Activated CD4-positive, alpha-beta T cell treated with anti-CD3 and anti-CD28 coated beads, Interleukin-2, amount 50 U/mL, for 4 hours (primary cell): Measurements from ENCODE around the gene CAP2.

Experiments used
- DNase-seq, 2 experiments: peaks; one replicate each; pipeline ENCODE4 v3.0.0-alpha.2; 2020

CAP2 gene

DNA sequence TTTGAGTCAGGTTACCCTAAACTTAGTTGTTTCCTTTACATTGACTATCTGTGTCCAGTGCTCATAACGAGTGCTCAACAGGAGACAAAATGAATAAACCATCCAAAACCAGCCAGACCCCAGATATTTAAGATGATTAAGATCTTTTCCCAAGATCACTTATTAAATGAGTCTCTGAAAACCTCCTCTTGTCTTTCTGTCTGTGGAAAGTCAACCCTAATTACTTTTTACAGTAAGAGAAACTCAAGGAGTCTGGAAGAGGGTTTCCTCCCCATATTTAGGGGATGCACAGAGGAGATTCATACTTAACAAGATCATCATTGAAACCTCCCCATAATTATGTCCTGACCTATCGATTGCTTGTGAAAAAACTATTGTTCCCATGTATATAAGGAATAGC is 84.0 kb downstream of the CAP2 start:
- no peak for DNase-seq

DNA sequence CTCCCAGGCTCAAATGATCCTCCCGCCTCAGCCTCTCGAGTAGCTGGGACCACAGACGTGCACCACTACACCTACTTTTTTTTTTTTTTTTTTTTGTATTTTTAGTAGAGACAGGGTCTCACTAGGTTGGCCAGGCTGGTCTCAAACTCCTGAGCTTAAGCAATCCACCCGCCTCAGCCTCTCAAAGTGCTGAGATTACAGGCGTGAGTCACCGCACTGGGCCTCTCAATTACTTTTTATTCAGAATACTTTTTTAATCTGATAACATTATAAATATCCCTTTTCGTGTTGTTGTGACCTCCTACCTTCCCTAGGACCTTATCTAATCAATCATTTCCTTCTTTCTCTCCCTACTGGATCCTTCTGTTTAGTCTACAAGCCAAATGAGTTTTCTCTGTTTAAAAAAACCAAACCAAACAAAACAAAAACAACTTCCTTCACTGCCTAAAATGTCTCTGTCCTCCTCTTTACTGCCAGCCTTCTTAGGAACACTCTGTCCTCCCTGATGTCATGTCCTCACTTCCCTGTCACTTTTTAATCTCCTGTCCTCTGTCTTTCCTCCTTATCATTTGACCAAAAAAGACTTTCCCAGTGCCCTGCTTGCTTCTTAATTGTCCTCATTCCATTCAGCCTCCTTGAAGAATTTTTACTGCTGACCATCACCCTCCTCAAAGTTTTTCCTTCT is 85.0 kb downstream of the CAP2 start:
- DNase-seq: no peak

DNA sequence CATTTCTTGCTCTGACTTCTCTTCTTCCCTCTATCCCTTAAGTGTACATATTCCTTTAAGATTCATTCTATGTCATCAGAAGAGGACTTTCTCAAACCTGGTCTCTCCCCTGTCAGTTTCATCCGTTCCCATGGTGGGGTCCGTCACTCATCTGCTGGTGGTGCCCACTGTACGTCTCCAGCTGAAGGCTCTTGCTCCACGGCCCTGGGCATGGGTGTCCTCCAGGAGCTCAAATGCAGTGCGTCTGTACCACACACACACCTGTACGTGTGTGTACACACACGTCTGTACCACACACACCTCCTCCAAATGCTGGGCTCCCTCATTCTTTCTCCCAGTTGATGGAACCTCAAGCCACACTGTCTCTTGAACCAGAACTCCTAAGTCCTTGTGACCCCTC is 85.6 kb downstream of the CAP2 start:
- DNase-seq: no peak

DNA sequence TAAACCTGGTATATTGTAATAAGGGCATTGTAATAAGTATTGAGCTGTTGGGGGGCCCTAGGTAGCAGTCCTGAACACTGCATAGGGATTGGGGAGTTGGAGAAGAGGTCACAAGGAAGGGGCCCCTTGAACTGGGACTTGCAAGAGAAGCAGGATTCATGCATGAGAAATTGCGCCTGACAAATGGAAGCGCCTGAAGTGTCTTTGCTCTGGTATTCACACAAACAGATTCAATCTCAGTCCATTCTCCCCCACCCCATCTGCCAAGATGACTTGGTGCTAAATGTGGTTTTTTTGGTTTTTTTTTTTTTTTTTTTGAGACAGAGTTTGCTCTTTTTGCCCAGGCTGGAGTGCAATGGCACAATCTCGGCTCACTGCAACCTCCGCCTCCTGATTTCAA is 87.1 kb downstream of the CAP2 start:
- no peak for DNase-seq

DNA sequence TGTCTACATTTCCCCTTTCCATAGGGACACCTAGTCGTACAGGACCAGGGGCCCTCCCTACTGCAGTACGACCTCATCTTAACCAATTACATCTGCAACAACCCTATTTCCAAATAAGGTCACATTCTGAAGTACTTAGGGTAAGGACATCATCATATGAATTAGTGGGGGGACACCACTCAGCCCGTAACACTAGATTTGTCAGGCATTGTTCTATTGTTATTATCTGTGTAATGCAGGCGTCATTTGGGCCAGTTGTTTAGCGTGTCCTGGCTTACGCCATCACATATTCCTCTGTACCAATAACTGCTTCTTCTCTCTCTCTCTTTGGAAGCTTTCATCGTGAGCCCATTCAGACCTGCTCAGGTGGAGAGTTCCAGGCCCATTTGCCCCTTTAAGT is 89.3 kb downstream of the CAP2 start:
- DNase-seq: no peak

GRCh38 chr6:17483391-17484016 is 90.1 kb downstream of the CAP2 start:
- no peak for DNase-seq

DNA sequence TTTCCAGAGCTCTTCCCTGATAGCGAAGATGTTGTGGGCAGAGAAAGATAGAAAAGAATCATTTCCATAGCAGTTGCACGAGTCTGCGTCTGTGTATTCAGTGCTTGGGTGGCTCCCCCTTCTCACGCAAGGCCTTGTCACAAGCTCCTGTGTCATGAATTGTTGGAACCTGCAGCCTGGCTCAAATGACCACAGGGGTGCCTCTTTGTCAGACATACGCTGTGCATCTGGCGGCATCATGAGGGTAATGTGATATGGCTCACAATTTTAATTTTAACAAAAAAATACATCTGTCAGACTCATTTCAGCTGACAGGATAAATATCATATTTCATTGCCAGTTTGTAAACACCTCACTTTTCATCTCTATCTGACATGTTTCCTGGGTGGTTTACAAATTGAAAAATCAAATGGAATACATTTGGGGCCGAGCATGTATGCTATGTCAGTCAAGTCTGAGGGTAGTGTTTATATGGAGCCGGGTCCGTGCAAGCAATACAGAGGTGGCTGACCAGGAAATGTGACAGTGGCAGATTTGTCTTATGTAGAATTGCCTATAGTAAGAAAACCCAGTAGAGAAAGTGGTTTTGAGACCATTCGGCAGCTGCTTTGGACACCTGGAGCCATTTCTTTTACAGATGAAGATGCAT is 90.9 kb downstream of the CAP2 start:
- no peak for DNase-seq

DNA sequence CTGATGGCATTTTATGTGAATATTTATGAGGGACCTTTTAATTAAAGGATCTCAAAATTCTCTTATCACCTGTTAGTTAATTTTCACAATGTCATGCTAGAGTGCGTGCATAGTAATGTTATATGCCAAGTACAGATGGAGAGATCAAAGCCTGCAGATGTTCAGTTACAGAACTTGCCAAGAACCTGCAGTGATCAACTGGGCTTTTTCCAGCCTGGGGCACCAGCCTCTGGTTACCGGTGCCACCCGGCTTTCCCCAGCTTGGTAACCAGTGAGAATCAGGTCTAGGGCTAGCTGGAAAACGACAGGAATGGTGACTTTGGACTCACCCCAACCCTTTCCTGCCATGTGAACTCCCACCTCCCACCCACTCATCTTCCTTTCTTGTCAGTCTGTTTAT is 91.8 kb downstream of the CAP2 start:
- no peak for DNase-seq

GRCh38 chr6:17485946-17486345 is 92.6 kb downstream of the CAP2 start:
- DNase-seq: no peak

GRCh38 chr6:17486680-17487079 is 93.3 kb downstream of the CAP2 start:
- no peak for DNase-seq

- DNase-seq: no peak
Measured at GRCh38 chr6:17490724-17491123, 97.3 kb downstream of the CAP2 start.

DNA sequence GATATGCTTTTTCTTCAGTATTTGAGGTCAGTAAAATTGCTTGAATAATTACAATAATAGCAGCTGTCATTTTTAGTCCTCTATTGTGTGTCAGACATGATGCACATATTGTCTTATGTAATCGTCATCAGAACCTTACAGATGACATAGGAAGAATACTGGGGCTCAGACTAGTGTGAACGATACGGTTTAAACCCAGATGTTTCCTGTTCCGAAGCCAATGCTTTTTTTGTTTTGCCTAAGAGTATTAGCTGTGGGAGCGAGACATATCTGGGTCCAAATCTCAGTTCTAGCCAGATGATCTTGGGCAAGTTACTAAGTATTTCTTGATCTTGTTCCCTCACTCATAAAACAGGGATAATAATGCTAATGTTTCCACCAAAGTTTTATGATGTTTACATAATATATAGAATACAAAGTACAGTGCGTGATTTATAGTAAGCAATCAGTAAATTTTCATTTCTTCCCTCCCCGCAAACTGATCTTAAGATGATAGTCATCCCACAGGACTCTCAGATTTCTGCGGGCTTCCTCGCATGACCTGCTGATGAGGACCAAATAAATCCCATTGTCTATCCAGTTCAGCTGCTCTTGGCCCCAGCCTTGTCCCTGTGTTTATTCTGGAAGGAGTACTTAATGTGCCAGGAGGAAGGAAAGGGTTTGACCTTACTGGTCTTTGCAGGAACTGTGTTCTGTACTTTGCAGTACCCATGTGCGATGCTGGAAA is 98.2 kb downstream of the CAP2 start:
- no peak for DNase-seq

- DNase-seq: no peak
Measured at GRCh38 chr6:17492350-17492749, 99.0 kb downstream of the CAP2 start.

DNA sequence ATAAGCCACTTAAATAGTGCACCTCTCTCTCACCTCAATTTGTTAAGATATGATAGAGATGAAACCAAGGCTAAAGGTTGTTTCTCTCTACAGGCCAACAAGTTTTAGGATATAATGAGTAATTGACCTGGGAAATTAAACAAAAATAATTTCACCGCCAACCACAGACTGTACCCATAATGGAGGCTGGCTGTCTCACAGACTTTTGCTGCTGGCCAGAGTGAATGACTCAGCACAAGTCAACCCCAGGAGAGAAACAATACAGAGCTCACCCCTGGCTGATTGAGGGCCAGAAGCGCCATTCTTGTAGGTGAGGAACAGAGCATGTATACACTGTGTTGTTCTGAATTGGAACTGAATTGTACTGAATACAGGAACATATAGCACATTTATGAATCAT is 99.9 kb downstream of the CAP2 start:
- no peak for DNase-seq

GRCh38 chr6:17494177-17494576 is 100.8 kb downstream of the CAP2 start:
- no peak for DNase-seq

GRCh38 chr6:17494919-17495318 is 101.5 kb downstream of the CAP2 start:
- no peak for DNase-seq

GRCh38 chr6:17497535-17498095 is 104.2 kb downstream of the CAP2 start:
- no peak for DNase-seq

DNA sequence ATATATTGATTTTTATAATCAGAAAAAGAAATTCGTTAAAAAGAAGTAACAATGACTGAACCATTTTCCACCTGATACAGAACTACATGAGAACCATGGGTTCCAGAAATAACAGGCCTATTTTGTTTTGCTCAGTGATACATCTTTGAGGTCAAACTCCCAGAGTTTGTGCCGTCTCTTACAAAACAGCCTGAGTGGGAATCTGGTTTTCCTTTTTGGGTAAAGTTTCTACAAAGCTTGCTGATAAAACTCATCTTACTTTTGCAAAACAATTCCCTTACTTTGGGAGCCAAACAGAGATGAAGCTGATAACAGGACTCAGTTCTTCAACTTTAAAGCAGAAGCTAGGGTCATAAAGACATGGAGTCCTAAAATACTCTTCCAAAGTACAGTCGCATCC is 108.0 kb downstream of the CAP2 start:
- DNase-seq: no peak

GRCh38 chr6:17501982-17502704 is 108.7 kb downstream of the CAP2 start:
- no peak for DNase-seq

DNA sequence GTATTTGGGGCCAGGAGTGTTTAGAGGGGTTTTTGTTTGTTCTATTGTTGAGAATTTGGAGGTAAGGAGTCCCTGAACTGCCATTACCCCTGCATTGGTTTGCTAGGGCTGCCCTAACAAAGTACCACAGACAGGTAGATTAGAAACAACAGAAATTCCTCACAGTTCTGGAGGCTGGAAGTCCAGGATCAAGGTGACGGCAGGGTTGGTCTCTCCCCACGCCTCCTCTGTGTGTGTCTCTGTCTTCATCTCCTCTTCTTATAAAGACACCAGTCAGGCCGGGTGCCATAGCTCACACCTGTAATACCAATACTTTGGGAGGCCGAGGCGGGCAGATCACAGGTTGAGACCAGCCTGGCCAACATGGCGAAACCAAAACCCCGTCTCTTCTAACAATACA is 109.7 kb downstream of the CAP2 start:
- no peak for DNase-seq

GRCh38 chr6:17504005-17504404 is 110.6 kb downstream of the CAP2 start:
- DNase-seq: no peak

- DNase-seq: no peak
Measured at GRCh38 chr6:17505062-17505476, 111.7 kb downstream of the CAP2 start.

DNA sequence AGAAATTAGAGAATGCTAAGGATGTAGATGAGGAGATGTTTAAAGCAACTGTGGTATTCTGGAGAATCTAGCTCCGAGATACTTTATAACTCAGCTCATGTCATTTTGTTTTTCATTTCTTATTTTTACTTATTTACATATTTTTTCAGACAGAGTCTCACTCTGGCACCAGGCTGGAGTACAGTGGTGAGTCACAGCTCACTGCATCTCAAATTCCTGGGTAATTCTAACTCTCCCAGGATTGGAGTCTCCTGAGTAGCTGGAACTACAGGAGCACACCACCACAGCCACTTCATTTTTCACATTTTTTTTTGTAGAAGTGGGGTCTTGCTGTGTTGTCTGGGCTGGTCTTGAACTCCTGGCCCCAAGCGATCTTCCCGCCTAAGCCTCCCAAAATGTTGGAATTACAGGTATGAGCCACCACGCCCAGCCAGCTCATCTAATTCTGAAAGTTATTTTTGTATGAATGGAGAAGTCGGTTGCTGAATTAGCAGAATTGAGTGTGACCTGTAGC is 112.4 kb downstream of the CAP2 start:
- DNase-seq: no peak
